NCI-H1694 (cell line): Measurements from ENCODE around the gene GPRASP2.

Source experiments
- DNase-seq: peaks from one replicate; lab custom pipeline; 2025; lab: John Stamatoyannopoulos, UW

The GPRASP2 gene

GRCh38 chrX:102745513-102745856 lies 33.2 kb downstream of the GPRASP2 start:
- no peak for DNase-seq

- no peak for DNase-seq
Observed at GRCh38 chrX:102745857-102746584, 33.8 kb downstream of the GPRASP2 start.

GRCh38 chrX:102765217-102765616 lies 53.0 kb downstream of the GPRASP2 start:
- DNase-seq: no peak

- peak; percentile 2 for DNase-seq
Observed at GRCh38 chrX:102765809-102766208, 53.6 kb downstream of the GPRASP2 start.

GRCh38 chrX:102767287-102767686 lies 55.0 kb downstream of the GPRASP2 start:
- no peak for DNase-seq
